Panc1 (cell line): ENCODE data around the gene TRAF5.

ENCODE experiments used
- CTCF ChIP-seq: fragments of 450-650 bp; IDR thresholded peaks from 2 replicates; pipeline ENCODE4 v1.5.1; 2017; ENCODE audit warnings: mild to moderate bottlenecking
- POLR2AphosphoS5 ChIP-seq: IDR thresholded peaks from 2 replicates; pipeline ENCODE4 v1.6.1; 2012; ENCODE audit warnings: mild to moderate bottlenecking, low read depth, low read length, moderate library complexity
- REST ChIP-seq, 2 experiments: IDR thresholded peaks; 2 replicates each; pipeline ENCODE4 v1.6.1; 2011 to 2012; ENCODE audit warnings: low read depth in 2 of 2, control low read depth in 1 of 2, low read length in 1 of 2, mild to moderate bottlenecking in 1 of 2, moderate library complexity in 1 of 2; ENCODE audit not compliant: insufficient read depth in 1 of 2
- SIN3A ChIP-seq: IDR thresholded peaks from 2 replicates; pipeline ENCODE4 v1.6.1; 2012; ENCODE audit warnings: low read depth, mild to moderate bottlenecking, low read length, moderate library complexity, borderline replicate concordance; ENCODE audit not compliant: insufficient read depth

- TF ChIP-seq CTCF, result no peak
- TF ChIP-seq REST (IDR thresholded peaks at IDR 0.05; ENCODE audit: insufficient read depth in 1 of 2, low read depth in 2 of 2, low read length in 1 of 2), result no peak
- no peak for TF ChIP-seq POLR2AphosphoS5
- TF ChIP-seq SIN3A, result no peak
Measured at GRCh38 chr1:211329764-211330201, 3.1 kb downstream of the TRAF5 start.
